D721Med (cell line): ENCODE data around the gene HSPA2.

Source experiments
- DNase-seq: peaks from one replicate; pipeline ENCODE4 v3.0.0; 2011; ENCODE audit warnings: low spot score; ENCODE audit not compliant: insufficient read length
- FAIRE-seq: peaks from 2 replicates; lab custom pipeline; 2011; peaks lifted over from hg19 to GRCh38; lab: Jason Lieb, UNC
- CTCF ChIP-seq: IDR thresholded peaks from 2 replicates; pipeline ENCODE4 v1.5.1; 2012; ENCODE audit warnings: mild to moderate bottlenecking, control low read depth; ENCODE audit not compliant: insufficient read depth; ENCODE audit errors: missing control alignments

The HSPA2 gene

GRCh38 chr14:64501411-64502171 is 39.0 kb upstream of the HSPA2 start:
- no peak for DNase-seq
- no peak for FAIRE-seq
- TF ChIP-seq CTCF, result no peak

GRCh38 chr14:64502456-64502855 is 38.1 kb upstream of the HSPA2 start:
- DNase-seq, result no peak
- no peak for FAIRE-seq
- TF ChIP-seq CTCF, result no peak

GRCh38 chr14:64502887-64503433 is 37.6 kb upstream of the HSPA2 start:
- FAIRE-seq (no peak), DNase-seq (no peak)
- no peak for TF ChIP-seq CTCF

- DNase-seq (peak; percentile 33), FAIRE-seq (no peak)
- no peak for TF ChIP-seq CTCF
These were observed 36.9 kb upstream of the HSPA2 start, which contains the start of gene ZBTB25 for GRCh38 chr14:64503434-64504309. TSS of gene ZBTB25 (minus strand) at chr14:64503838. CDS start at chr14:64490533, 13,305 bp downstream.

- no peak for TF ChIP-seq CTCF
- FAIRE-seq (no peak), DNase-seq (peak; percentile 27)
These were observed 36.1 kb upstream of the HSPA2 start, which contains the start of gene ZBTB1 for GRCh38 chr14:64504310-64504896. TSS of gene ZBTB1 (plus strand) at chr14:64504770. CDS start at chr14:64521505, 16,735 bp downstream.

GRCh38 chr14:64504897-64505794 is 35.4 kb upstream of the HSPA2 start:
- TF ChIP-seq CTCF, result no peak
- DNase-seq, result peak; percentile 35
- FAIRE-seq, result no peak
